ENCODE data around the gene BSN.
"Not testable (repeated sequence)": the region's sequence is repeated elsewhere in the genome, so short reads cannot be mapped to it uniquely, and the experiment has no call there.

BSN gene

GRCh38 chr3:49556500-49557275 lies 2.4 kb downstream of the BSN start:
- Histone ChIP-seq H3K9me3 (ENCODE audit: control insufficient read depth, insufficient read depth, low read length) (no peaks in the 10 kb centered on the region), H3K4me1 (ENCODE audit: insufficient read depth, low read length) (peaks cover 9% of the 10 kb centered on the region; the same call in 1 of the 2 replicates), H3K36me3 (ENCODE audit: insufficient read depth, low read length) (no peaks in the 10 kb centered on the region), H3K9ac (ENCODE audit: low read depth, low read length) (no peak overlapping the region)

GRCh38 chr3:49563040-49563578 lies 8.8 kb downstream of the BSN start:
- Histone ChIP-seq H3K9me3 (ENCODE audit: control insufficient read depth, insufficient read depth, low read length) (no peaks in the 10 kb centered on the region), H3K9ac (ENCODE audit: low read depth, low read length) (no peak overlapping the region), H3K4me1 (ENCODE audit: insufficient read depth, low read length) (no peaks in the 10 kb centered on the region), H3K36me3 (ENCODE audit: insufficient read depth, low read length) (no peaks in the 10 kb centered on the region)

GRCh38 chr3:49563766-49564165 lies 9.5 kb downstream of the BSN start:
- no peak overlapping the region for H3K9ac ChIP-seq (ENCODE audit: low read depth, low read length)
- H3K36me3 ChIP-seq (ENCODE audit: insufficient read depth, low read length), result no peaks in the 10 kb centered on the region
- H3K9me3 ChIP-seq (ENCODE audit: control insufficient read depth, insufficient read depth, low read length), result no peaks in the 10 kb centered on the region
- H3K4me1 ChIP-seq (ENCODE audit: insufficient read depth, low read length), result no peaks in the 10 kb centered on the region

- Histone ChIP-seq H3K9ac (ENCODE audit: low read depth, low read length) (no peak overlapping the region), H3K4me1 (ENCODE audit: insufficient read depth, low read length) (peaks cover 6% of the 10 kb centered on the region; the same call in 1 of the 2 replicates), H3K36me3 (ENCODE audit: insufficient read depth, low read length) (no peaks in the 10 kb centered on the region), H3K9me3 (ENCODE audit: control insufficient read depth, insufficient read depth, low read length) (no peaks in the 10 kb centered on the region)
Measured at GRCh38 chr3:49566312-49566711, 12.0 kb downstream of the BSN start.

- no peaks in the 10 kb centered on the region for H3K9me3 ChIP-seq (ENCODE audit: control insufficient read depth, insufficient read depth, low read length)
- H3K36me3 ChIP-seq (ENCODE audit: insufficient read depth, low read length), result no peaks in the 10 kb centered on the region
- H3K9ac ChIP-seq (ENCODE audit: low read depth, low read length), result no peak overlapping the region
- H3K4me1 ChIP-seq (ENCODE audit: insufficient read depth, low read length), result peaks cover 6% of the 10 kb centered on the region; the same call in 1 of the 2 replicates
Measured at GRCh38 chr3:49567406-49567805, 13.1 kb downstream of the BSN start.

GRCh38 chr3:49568965-49569364 lies 14.7 kb downstream of the BSN start:
- Histone ChIP-seq H3K9me3 (ENCODE audit: control insufficient read depth, insufficient read depth, low read length) (no peaks in the 10 kb centered on the region), H3K36me3 (ENCODE audit: insufficient read depth, low read length) (no peaks in the 10 kb centered on the region), H3K9ac (ENCODE audit: low read depth, low read length) (no peak overlapping the region), H3K4me1 (ENCODE audit: insufficient read depth, low read length) (peaks cover 6% of the 10 kb centered on the region; the same call in 1 of the 2 replicates)

GRCh38 chr3:49570028-49570654 lies 15.9 kb downstream of the BSN start:
- H3K9ac ChIP-seq (ENCODE audit: low read depth, low read length), result no peak overlapping the region

GRCh38 chr3:49582177-49582576 lies 27.9 kb downstream of the BSN start:
- H3K9ac ChIP-seq (ENCODE audit: low read depth, low read length), result no peak overlapping the region
- no peaks in the 10 kb centered on the region for H3K4me1 ChIP-seq (ENCODE audit: insufficient read depth, low read length)
- no peaks in the 10 kb centered on the region for H3K36me3 ChIP-seq (ENCODE audit: insufficient read depth, low read length)
- H3K9me3 ChIP-seq (ENCODE audit: control insufficient read depth, insufficient read depth, low read length), result no peaks in the 10 kb centered on the region

More at GRCh38 chr3:49570028-49570654, 15.9 kb downstream of the BSN start:
- Histone ChIP-seq H3K9me3 (ENCODE audit: control insufficient read depth, insufficient read depth, low read length) (no peaks in the 10 kb centered on the region), H3K4me1 (ENCODE audit: insufficient read depth, low read length) (peaks cover 6% of the 10 kb centered on the region; the same call in 1 of the 2 replicates), H3K36me3 (ENCODE audit: insufficient read depth, low read length) (no peaks in the 10 kb centered on the region)

GRCh38 chr3:49585261-49585755 lies 31.0 kb downstream of the BSN start:
- H3K9me3 ChIP-seq (ENCODE audit: control insufficient read depth, insufficient read depth, low read length); H3K4me1 ChIP-seq (ENCODE audit: insufficient read depth, low read length); H3K36me3 ChIP-seq (ENCODE audit: insufficient read depth, low read length); H3K9ac ChIP-seq (ENCODE audit: low read depth, low read length): not testable (repeated sequence)

GRCh38 chr3:49591615-49592014 lies 37.3 kb downstream of the BSN start:
- no peaks in the 10 kb centered on the region for H3K4me1 ChIP-seq (ENCODE audit: insufficient read depth, low read length)
- no peaks in the 10 kb centered on the region for H3K9me3 ChIP-seq (ENCODE audit: control insufficient read depth, insufficient read depth, low read length)
- H3K9ac ChIP-seq (ENCODE audit: low read depth, low read length), result no peak overlapping the region
- H3K36me3 ChIP-seq (ENCODE audit: insufficient read depth, low read length), result no peaks in the 10 kb centered on the region

GRCh38 chr3:49593041-49593440 lies 38.8 kb downstream of the BSN start:
- no peaks in the 10 kb centered on the region for H3K36me3 ChIP-seq (ENCODE audit: insufficient read depth, low read length)
- no peaks in the 10 kb centered on the region for H3K4me1 ChIP-seq (ENCODE audit: insufficient read depth, low read length)
- no peak overlapping the region for H3K9ac ChIP-seq (ENCODE audit: low read depth, low read length)

GRCh38 chr3:49600781-49601180 lies 46.5 kb downstream of the BSN start:
- no peak overlapping the region for H3K9ac ChIP-seq (ENCODE audit: low read depth, low read length)
- H3K4me1 ChIP-seq (ENCODE audit: insufficient read depth, low read length), result no peaks in the 10 kb centered on the region
- H3K36me3 ChIP-seq (ENCODE audit: insufficient read depth, low read length), result no peaks in the 10 kb centered on the region

More at GRCh38 chr3:49593041-49593440, 38.8 kb downstream of the BSN start:
- H3K9me3 ChIP-seq (ENCODE audit: control insufficient read depth, insufficient read depth, low read length), result no peaks in the 10 kb centered on the region

GRCh38 chr3:49601358-49602048 lies 47.2 kb downstream of the BSN start:
- no peaks in the 10 kb centered on the region for H3K4me1 ChIP-seq (ENCODE audit: insufficient read depth, low read length)
- no peaks in the 10 kb centered on the region for H3K36me3 ChIP-seq (ENCODE audit: insufficient read depth, low read length)
- H3K9ac ChIP-seq (ENCODE audit: low read depth, low read length), result no peak overlapping the region
- H3K9me3 ChIP-seq (ENCODE audit: control insufficient read depth, insufficient read depth, low read length), result no peaks in the 10 kb centered on the region

More at GRCh38 chr3:49600781-49601180, 46.5 kb downstream of the BSN start:
- no peaks in the 10 kb centered on the region for H3K9me3 ChIP-seq (ENCODE audit: control insufficient read depth, insufficient read depth, low read length)

- H3K9me3 ChIP-seq (ENCODE audit: control insufficient read depth, insufficient read depth, low read length), result no peaks in the 10 kb centered on the region
- H3K36me3 ChIP-seq (ENCODE audit: insufficient read depth, low read length), result no peaks in the 10 kb centered on the region
- H3K9ac ChIP-seq (ENCODE audit: low read depth, low read length), result no peak overlapping the region
- no peaks in the 10 kb centered on the region for H3K4me1 ChIP-seq (ENCODE audit: insufficient read depth, low read length)
Measured at GRCh38 chr3:49602049-49602554, 47.8 kb downstream of the BSN start.

All from ES-I3 (cell line).